Endodermal cell (in vitro differentiated cells): Measurements from ENCODE around the gene RSPH9. TPM values are rescaled to one million over a fixed set of nuclear protein-coding genes. Genes with fewer than 3 reads are reported as not detected.

Experiments
- DNase-seq: peaks from one replicate; pipeline ENCODE4 v3.0.0-alpha.2; 2017
- H3K27ac ChIP-seq: 2 replicates; pipeline ENCODE4 v1.5.1; 2013; ENCODE audit warnings: mild to moderate bottlenecking, low read depth, low read length, moderate library complexity
- H3K27me3 ChIP-seq: 2 replicates; pipeline ENCODE4 v1.6.1; 2013; ENCODE audit warnings: mild to moderate bottlenecking, low read length, moderate library complexity; ENCODE audit not compliant: insufficient read depth, control insufficient read depth, poor library complexity, severe bottlenecking
- H3K36me3 ChIP-seq: 2 replicates; pipeline ENCODE4 v1.7.0; 2013; ENCODE audit warnings: mild to moderate bottlenecking, low read length, moderate library complexity; ENCODE audit not compliant: control insufficient read depth, insufficient read depth
- H3K4me1 ChIP-seq: one replicate; pipeline ENCODE4 v1.7.0; 2013; ENCODE audit warnings: low read length; ENCODE audit not compliant: control insufficient read depth, insufficient read depth
- H3K4me3 ChIP-seq: 2 replicates; pipeline ENCODE4 v1.5.1; 2013; ENCODE audit warnings: mild to moderate bottlenecking, low read length, moderate library complexity
- H3K9ac ChIP-seq: 2 replicates; pipeline ENCODE4 v1.6.1; 2013; ENCODE audit warnings: mild to moderate bottlenecking, low read length, moderate library complexity; ENCODE audit not compliant: poor library complexity, severe bottlenecking; ENCODE audit errors: extremely low read depth
- H3K9me3 ChIP-seq: 2 replicates; pipeline ENCODE4 v1.6.1; 2013; ENCODE audit warnings: mild to moderate bottlenecking, low read length, moderate library complexity; ENCODE audit not compliant: control insufficient read depth
- H3K27ac Mint-ChIP-seq: 2 replicates; pipeline ENCODE4 v1.8.0; 2020; ENCODE audit warnings: mixed read lengths
- H3K27me3 Mint-ChIP-seq: 2 replicates; pipeline ENCODE4 v1.8.0; 2021; ENCODE audit warnings: mild to moderate bottlenecking, mixed read lengths; ENCODE audit not compliant: insufficient read depth
- H3K36me3 Mint-ChIP-seq: 2 replicates; pipeline ENCODE4 v1.8.0; 2020; ENCODE audit warnings: low read depth, mixed read lengths
- H3K4me1 Mint-ChIP-seq: 2 replicates; pipeline ENCODE4 v1.8.0; 2020; ENCODE audit warnings: mixed read lengths
- H3K4me3 Mint-ChIP-seq: 2 replicates; pipeline ENCODE4 v1.8.0; 2020; ENCODE audit warnings: mild to moderate bottlenecking, moderate library complexity, mixed read lengths
- H3K9me3 Mint-ChIP-seq: 2 replicates; pipeline ENCODE4 v1.8.0; 2020; ENCODE audit warnings: mild to moderate bottlenecking, mixed read lengths
- WGBS, 2 experiments: methylation state at CpG; one replicate each; pipeline versions ENCODE4 v1.1.5 to v1.1.7; 2013; ENCODE audit warnings: missing lambda C conversion rate in 2 of 2, mixed read lengths in 1 of 2; ENCODE audit not compliant: insufficient coverage in 1 of 2, insufficient read length in 1 of 2; 5-methylcytosine and 5-hydroxymethylcytosine counted together
- total RNA-seq, 2 donors: library from RNA; stranded (reverse); fragmentation: NEBNext Ultra II Directional in 1 of 2; extraction: Animal tissue kit (Norgen Biotek cat#: 25700) in 1 of 2; gene quantifications; 2 replicates in 1 of 2; 3 replicates in 1 of 2; pipeline ENCODE4 v1.2.1, GENCODE V29; 2021
- TF ChIP-seq, protein P1 (sequence below): fragments of 200-600 bp; sonication (generic); conservative IDR thresholded peaks from 2 replicates; pipeline ENCODE4 v1.5.0; 2021; ENCODE audit warnings: antibody characterized with exemption, mild to moderate bottlenecking

The RSPH9 gene
- total RNA-seq, 2 donors from 2014 or later = 0.44 to 0.64 TPM

DNA sequence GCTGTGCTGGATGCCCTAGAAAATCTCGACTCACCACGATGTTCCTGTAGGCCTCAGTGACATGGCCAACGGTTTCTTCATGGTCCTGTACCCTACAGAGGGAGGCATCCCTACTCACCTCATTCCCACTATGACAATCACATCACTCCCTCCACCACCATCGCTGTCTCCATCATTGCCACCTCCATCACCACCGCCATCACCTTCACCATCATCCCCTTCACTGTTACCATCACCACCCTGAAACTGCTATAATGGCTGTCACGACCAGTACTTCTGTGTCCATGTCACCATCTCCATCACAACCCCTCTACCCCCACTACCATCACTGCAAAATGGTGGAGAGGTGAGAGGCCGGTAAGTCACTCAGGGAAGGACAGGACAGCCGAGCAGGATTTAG lies 72.6 kb downstream of the RSPH9 start:
- H3K4me1 Mint-ChIP-seq = peaks cover 37% of the 10 kb centered on the region
- H3K27ac ChIP-seq = no peak overlapping the region
- TF ChIP-seq, protein P1, sequence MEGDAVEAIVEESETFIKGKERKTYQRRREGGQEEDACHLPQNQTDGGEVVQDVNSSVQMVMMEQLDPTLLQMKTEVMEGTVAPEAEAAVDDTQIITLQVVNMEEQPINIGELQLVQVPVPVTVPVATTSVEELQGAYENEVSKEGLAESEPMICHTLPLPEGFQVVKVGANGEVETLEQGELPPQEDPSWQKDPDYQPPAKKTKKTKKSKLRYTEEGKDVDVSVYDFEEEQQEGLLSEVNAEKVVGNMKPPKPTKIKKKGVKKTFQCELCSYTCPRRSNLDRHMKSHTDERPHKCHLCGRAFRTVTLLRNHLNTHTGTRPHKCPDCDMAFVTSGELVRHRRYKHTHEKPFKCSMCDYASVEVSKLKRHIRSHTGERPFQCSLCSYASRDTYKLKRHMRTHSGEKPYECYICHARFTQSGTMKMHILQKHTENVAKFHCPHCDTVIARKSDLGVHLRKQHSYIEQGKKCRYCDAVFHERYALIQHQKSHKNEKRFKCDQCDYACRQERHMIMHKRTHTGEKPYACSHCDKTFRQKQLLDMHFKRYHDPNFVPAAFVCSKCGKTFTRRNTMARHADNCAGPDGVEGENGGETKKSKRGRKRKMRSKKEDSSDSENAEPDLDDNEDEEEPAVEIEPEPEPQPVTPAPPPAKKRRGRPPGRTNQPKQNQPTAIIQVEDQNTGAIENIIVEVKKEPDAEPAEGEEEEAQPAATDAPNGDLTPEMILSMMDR = no peak
- no peaks in the 10 kb centered on the region for H3K27me3 Mint-ChIP-seq
- H3K4me3 Mint-ChIP-seq = no peak overlapping the region
- peak; percentile 21 for DNase-seq
- no peak overlapping the region for H3K4me3 ChIP-seq
- no peak overlapping the region for H3K9ac ChIP-seq
- H3K36me3 ChIP-seq = no peaks in the 10 kb centered on the region
- no peak overlapping the region for H3K27ac Mint-ChIP-seq
- WGBS, 2 experiments = 91 to 92% methylated on average over 4 to 8 of the region's 8 CpGs
- no peaks in the 10 kb centered on the region for H3K9me3 ChIP-seq
- H3K9me3 Mint-ChIP-seq = peaks cover 1% of the 10 kb centered on the region
- no peaks in the 10 kb centered on the region for H3K27me3 ChIP-seq
- peaks cover 10% of the 10 kb centered on the region for H3K4me1 ChIP-seq
- no peaks in the 10 kb centered on the region for H3K36me3 Mint-ChIP-seq

DNA sequence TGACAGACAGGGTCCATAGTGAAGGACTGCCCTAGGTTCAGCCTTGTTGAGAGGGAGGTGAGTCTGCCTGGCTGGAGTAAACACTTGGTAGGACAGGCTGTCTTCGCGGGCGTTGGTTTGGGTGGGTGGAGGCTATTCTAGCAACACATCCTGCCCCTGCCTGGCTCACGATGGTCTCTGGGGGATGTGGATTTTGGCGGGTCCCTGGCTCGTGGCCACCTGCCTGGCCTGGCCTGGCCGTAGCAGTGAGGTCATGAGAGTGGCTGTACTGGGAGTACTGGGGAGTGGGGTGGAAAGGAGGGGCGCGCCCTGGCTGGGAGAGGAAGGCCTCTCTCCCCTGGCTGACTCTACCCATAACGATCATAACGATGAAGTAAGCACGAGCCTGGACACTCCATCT lies 73.0 kb downstream of the RSPH9 start:
- no peak overlapping the region for H3K4me3 Mint-ChIP-seq
- no peak overlapping the region for H3K9ac ChIP-seq
- 95 to 97% methylated on average over 4 to 12 of the region's 12 CpGs for WGBS, 2 experiments
- no peaks in the 10 kb centered on the region for H3K9me3 Mint-ChIP-seq
- H3K4me1 ChIP-seq = peaks cover 10% of the 10 kb centered on the region
- no peaks in the 10 kb centered on the region for H3K36me3 Mint-ChIP-seq
- DNase-seq = peak; percentile 28
- TF ChIP-seq, protein P1 = no peak
- no peak overlapping the region for H3K27ac Mint-ChIP-seq
- H3K9me3 ChIP-seq = no peaks in the 10 kb centered on the region
- peaks cover 34% of the 10 kb centered on the region for H3K4me1 Mint-ChIP-seq
- no peaks in the 10 kb centered on the region for H3K27me3 ChIP-seq
- no peak overlapping the region for H3K27ac ChIP-seq
- no peaks in the 10 kb centered on the region for H3K27me3 Mint-ChIP-seq
- no peaks in the 10 kb centered on the region for H3K36me3 ChIP-seq
- H3K4me3 ChIP-seq = no peak overlapping the region

DNA sequence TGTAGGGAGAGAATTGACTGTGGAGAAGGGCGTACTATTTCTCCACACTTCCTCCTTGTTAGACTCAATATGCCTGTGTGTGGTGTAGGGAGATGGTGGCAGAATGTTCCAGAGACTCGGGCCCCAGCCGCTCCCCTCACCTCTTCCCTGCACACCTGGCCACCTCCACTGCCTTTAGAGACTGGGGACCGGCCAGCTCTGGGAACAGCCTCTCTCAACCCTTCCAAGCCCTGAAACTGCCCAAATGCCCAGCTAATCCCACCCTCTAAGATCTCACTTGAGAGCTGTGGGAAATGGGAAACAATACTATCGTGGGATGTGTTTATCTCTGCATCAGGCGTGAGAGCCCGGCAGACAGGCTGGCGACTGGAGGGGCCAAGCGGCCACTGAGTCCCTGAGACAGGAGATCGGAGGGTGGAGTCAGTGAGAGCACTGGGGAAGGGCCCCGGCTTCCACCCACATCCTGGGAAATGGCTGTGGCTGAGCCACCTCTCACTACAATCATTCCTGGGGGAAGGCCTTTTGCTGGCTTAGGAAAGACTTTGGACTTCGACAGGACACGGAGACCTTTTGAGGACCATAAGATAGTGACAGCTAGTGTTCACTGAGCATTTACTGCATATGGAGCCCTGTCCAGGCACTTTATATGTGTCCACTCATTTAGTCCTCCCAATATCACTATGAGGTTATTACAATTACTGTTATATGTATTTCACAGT lies 73.7 kb downstream of the RSPH9 start:
- no peak for DNase-seq
- Mint-ChIP-seq H3K27me3 (no peaks in the 10 kb centered on the region), H3K27ac (peak overlapping the region; percentile 83), H3K4me3 (no peak overlapping the region), H3K36me3 (no peaks in the 10 kb centered on the region), H3K4me1 (peaks cover 34% of the 10 kb centered on the region), H3K9me3 (no peaks in the 10 kb centered on the region)
- Histone ChIP-seq H3K36me3 (no peaks in the 10 kb centered on the region), H3K4me3 (no peak overlapping the region), H3K27me3 (no peaks in the 10 kb centered on the region), H3K9ac (no peak overlapping the region), H3K4me1 (peaks cover 10% of the 10 kb centered on the region), H3K9me3 (no peaks in the 10 kb centered on the region), H3K27ac (no peak overlapping the region)
- 77% methylated on average over 9 to 11 of the region's 13 CpGs for WGBS, 2 experiments
- TF ChIP-seq, protein P1 = no peak
